ENCODE data around the gene ETV6.

Gene ETV6

GRCh38 chr12:11894890-11895289 lies 245.4 kb downstream of the ETV6 start:
- H3K27ac ChIP-seq: no peak overlapping the region
- TF ChIP-seq ZFX (IDR thresholded peaks at IDR 0.05; ENCODE audit: borderline replicate concordance) (no peak), CTCF (IDR thresholded peaks at IDR 0.05) (no peak)

GRCh38 chr12:11895421-11896078 lies 246.1 kb downstream of the ETV6 start:
- TF ChIP-seq ZFX (IDR thresholded peaks at IDR 0.05; ENCODE audit: borderline replicate concordance) (no peak), CTCF (IDR thresholded peaks at IDR 0.05) (no peak)
- H3K27ac ChIP-seq: no peak overlapping the region

GRCh38 chr12:11896417-11896929 lies 247.0 kb downstream of the ETV6 start:
- TF ChIP-seq CTCF (IDR thresholded peaks at IDR 0.05) (no peak), ZFX (IDR thresholded peaks at IDR 0.05; ENCODE audit: borderline replicate concordance) (no peak)
- H3K27ac ChIP-seq: no peak overlapping the region

- TF ChIP-seq CTCF (IDR thresholded peaks at IDR 0.05) (no peak), ZFX (IDR thresholded peaks at IDR 0.05; ENCODE audit: borderline replicate concordance) (no peak)
Observed at GRCh38 chr12:11897923-11898322, 248.4 kb downstream of the ETV6 start.

GRCh38 chr12:11901701-11902524 lies 252.4 kb downstream of the ETV6 start:
- H3K27ac ChIP-seq: no peak overlapping the region
- TF ChIP-seq ZFX (IDR thresholded peaks at IDR 0.05; ENCODE audit: borderline replicate concordance) (no peak), CTCF (IDR thresholded peaks at IDR 0.05) (no peak)

More at GRCh38 chr12:11897923-11898322, 248.4 kb downstream of the ETV6 start:
- no peak overlapping the region for H3K27ac ChIP-seq

- H3K27ac ChIP-seq: no peak overlapping the region
Observed at GRCh38 chr12:11902525-11902875, 253.0 kb downstream of the ETV6 start.

More at GRCh38 chr12:11902525-11902875, 253.0 kb downstream of the ETV6 start:
- no peak for TF ChIP-seq CTCF (IDR thresholded peaks at IDR 0.05)
- TF ChIP-seq ZFX (IDR thresholded peaks at IDR 0.05; ENCODE audit: borderline replicate concordance): no peak
